Chondrocyte (in vitro differentiated cells): ENCODE measurements around the gene CCDC27. TPM values are rescaled to one million over a fixed set of nuclear protein-coding genes. Genes with fewer than 3 reads are reported as not detected.

ENCODE experiments used
- DNase-seq: peaks from one replicate; pipeline ENCODE4 v3.0.0; 2021; ENCODE audit warnings: mixed read lengths, low spot score
- H3K27ac Mint-ChIP-seq: one replicate; pipeline ENCODE4 v1.8.0; 2021; ENCODE audit warnings: mild to moderate bottlenecking, moderate library complexity, mixed read lengths; ENCODE audit not compliant: unreplicated experiment
- H3K27me3 Mint-ChIP-seq: 2 replicates; pipeline ENCODE4 v1.8.0; 2021; ENCODE audit warnings: low read depth, mixed read lengths
- H3K36me3 Mint-ChIP-seq: 2 replicates; pipeline ENCODE4 v1.8.0; 2021; ENCODE audit warnings: low read depth, mixed read lengths
- H3K4me1 Mint-ChIP-seq: 2 replicates; pipeline ENCODE4 v1.8.0; 2021; ENCODE audit warnings: low read depth, mild to moderate bottlenecking, mixed read lengths
- H3K4me3 Mint-ChIP-seq: one replicate; pipeline ENCODE4 v1.8.0; 2021; ENCODE audit warnings: mild to moderate bottlenecking, moderate library complexity, mixed read lengths; ENCODE audit not compliant: unreplicated experiment
- H3K9me3 Mint-ChIP-seq: 2 replicates; pipeline ENCODE4 v1.8.0; 2021; ENCODE audit warnings: low read depth, mixed read lengths
- CTCF ChIP-seq: fragments of 200-600 bp; sonication (generic); IDR thresholded peaks from 2 replicates; pipeline ENCODE4 v1.5.0; 2021; ENCODE audit warnings: antibody characterized with exemption, mild to moderate bottlenecking, moderate library complexity
- total RNA-seq: library from RNA; stranded (reverse); gene quantifications from 3 replicates; pipeline ENCODE4 v1.2.1, GENCODE V29; 2021

Gene CCDC27
- total RNA-seq, 1 donor from 2014 or later, result not detected

- no peak overlapping the region for H3K4me3 Mint-ChIP-seq
- no peak for TF ChIP-seq CTCF
- no peaks in the 10 kb centered on the region for H3K4me1 Mint-ChIP-seq
- no peaks in the 10 kb centered on the region for H3K9me3 Mint-ChIP-seq
- H3K27ac Mint-ChIP-seq, result no peak overlapping the region
- peaks cover 22% of the 10 kb centered on the region for H3K27me3 Mint-ChIP-seq
- no peak for DNase-seq
- H3K36me3 Mint-ChIP-seq, result no peaks in the 10 kb centered on the region
Measured at GRCh38 chr1:3714814-3715213, 37.4 kb upstream of the CCDC27 start.

GRCh38 chr1:3716351-3716750 lies 35.9 kb upstream of the CCDC27 start:
- H3K36me3 Mint-ChIP-seq, result no peaks in the 10 kb centered on the region

GRCh38 chr1:3717041-3717714 lies 35.1 kb upstream of the CCDC27 start:
- no peak for TF ChIP-seq CTCF
- H3K36me3 Mint-ChIP-seq, result no peaks in the 10 kb centered on the region
- no peak overlapping the region for H3K27ac Mint-ChIP-seq
- peaks cover 2% of the 10 kb centered on the region for H3K27me3 Mint-ChIP-seq
- no peaks in the 10 kb centered on the region for H3K9me3 Mint-ChIP-seq
- DNase-seq, result no peak
- no peak overlapping the region for H3K4me3 Mint-ChIP-seq
- no peaks in the 10 kb centered on the region for H3K4me1 Mint-ChIP-seq

More at GRCh38 chr1:3716351-3716750, 35.9 kb upstream of the CCDC27 start:
- H3K9me3 Mint-ChIP-seq, result no peaks in the 10 kb centered on the region
- TF ChIP-seq CTCF, result no peak
- no peak overlapping the region for H3K27ac Mint-ChIP-seq
- peaks cover 11% of the 10 kb centered on the region for H3K27me3 Mint-ChIP-seq
- no peak for DNase-seq
- no peaks in the 10 kb centered on the region for H3K4me1 Mint-ChIP-seq
- no peak overlapping the region for H3K4me3 Mint-ChIP-seq

GRCh38 chr1:3717715-3718601 lies 34.3 kb upstream of the CCDC27 start:
- H3K36me3 Mint-ChIP-seq, result no peaks in the 10 kb centered on the region
- no peak overlapping the region for H3K4me3 Mint-ChIP-seq

More at GRCh38 chr1:3717715-3718601, 34.3 kb upstream of the CCDC27 start:
- no peaks in the 10 kb centered on the region for H3K4me1 Mint-ChIP-seq
- no peak for DNase-seq
- no peaks in the 10 kb centered on the region for H3K27me3 Mint-ChIP-seq
- H3K9me3 Mint-ChIP-seq, result no peaks in the 10 kb centered on the region
- TF ChIP-seq CTCF, result no peak
- H3K27ac Mint-ChIP-seq, result no peak overlapping the region
